HG02884 (cell line): ENCODE data around the gene MT1X.

Experiments
- ATAC-seq: cut with Tn5 transposase; IDR thresholded peaks from one replicate; pipeline ENCODE4 v1.9.1; 2021; ENCODE audit warnings: mild to moderate bottlenecking, moderate library complexity; ENCODE audit not compliant: unreplicated experiment

The MT1X gene

GRCh38 chr16:56681939-56682702 lies at the start of gene MT1X:
MT1X (plus strand) TSS chr16:56682470; CDS start chr16:56682541, 71 bp downstream.
- peak; percentile 95 for ATAC-seq

DNA sequence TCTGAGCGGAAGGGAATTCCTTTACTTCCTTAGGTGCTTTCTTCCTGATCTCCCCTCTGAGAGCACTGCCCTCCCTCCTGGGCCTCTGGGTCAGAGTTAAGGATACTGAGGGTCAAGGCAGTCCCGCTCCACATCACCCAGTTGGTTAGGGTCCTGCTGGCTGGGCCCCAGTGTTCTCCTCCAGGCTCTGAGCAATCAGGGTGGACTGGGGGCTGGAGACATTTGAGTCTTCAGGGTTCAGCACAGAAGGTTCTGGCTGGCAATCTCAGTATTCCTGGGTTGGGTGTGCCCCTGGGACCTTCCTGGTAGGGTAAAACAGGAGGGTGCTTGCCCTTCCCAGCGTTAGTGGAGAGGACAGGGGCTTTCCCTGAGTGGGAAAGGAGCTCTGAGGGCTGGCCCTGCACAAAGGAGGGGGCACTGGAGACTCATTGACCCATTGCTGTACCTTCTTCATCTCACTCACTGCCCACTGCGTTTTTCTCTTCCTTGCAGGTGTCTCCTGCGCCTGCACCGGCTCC lies 49.4 kb upstream of the MT1X start:
- no peak for ATAC-seq

- no peak for ATAC-seq
These were observed 48.7 kb upstream of the MT1X start for GRCh38 chr16:56633535-56633934.

DNA sequence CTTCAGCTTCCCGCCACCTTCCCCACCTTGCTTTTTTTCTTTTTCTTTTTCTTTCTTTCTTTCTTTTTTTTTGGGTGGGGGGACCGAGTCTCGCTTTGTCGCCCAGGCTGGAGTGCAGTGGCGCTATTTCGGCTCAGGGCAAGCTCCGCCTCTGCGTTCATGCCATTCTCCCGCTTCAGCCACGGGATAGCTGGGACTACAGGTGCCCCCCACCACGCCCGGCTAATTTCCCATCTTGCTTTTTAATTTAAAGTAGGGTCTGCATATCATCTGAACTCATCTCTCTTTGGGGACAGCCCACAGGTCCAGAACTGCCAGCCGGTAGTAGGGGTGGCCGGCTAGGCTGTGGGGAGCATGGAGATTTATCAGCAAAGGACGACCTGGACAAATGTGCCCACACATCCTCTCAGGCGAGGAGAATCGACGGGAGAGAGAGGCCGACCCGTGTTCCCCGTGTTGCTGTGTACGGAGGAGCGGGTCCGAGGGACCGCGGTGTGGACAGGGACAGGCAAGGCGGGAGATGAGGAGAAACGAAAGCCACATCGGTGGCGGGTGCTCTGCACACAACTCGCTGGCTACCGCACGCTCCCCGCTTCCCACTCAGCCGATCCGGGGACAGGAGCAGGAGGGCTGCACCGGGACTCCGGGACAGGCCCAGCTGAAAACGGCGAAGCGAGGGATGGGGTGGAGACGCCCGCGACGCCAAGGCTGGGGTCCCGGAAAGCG lies 47.4 kb upstream of the MT1X start:
- ATAC-seq = no peak

GRCh38 chr16:56635441-56635967 lies 46.8 kb upstream of the MT1X start:
- ATAC-seq = no peak

DNA sequence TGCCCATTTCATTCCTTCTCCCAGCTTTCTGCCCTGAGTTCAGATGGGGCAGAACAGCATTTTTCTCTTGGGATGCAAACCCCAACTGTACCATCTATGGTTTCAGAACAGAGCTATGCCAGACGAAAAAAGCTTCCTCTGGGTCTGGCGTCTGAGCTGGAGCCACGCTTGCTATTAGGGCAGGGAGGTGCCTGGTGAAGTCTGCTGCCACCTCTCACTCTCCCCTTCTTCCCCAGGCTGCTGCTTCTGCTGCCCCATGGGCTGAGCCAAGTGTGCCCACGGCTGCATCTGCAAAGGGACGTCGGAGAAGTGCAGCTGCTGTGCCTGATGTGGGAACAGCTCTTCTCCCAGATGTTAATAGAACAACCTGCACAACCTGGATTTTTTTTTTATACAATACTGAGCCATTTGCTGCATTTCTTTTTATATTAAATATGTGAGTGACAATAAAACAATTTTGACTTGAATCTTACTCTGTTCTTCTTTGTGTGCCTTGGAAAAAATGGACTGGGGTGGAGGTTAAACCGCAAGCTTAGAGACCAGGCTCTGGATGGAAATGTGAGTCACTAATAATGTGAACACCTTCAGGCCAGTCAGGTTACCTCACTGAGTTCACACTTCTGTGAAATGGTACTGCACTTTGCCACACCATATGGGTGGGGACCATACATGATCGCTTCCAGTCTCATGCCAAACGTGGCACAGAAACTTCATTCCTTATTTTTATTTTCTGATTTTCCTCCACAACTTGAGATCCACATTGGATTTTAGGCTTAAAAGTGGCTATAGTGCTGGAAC lies 45.5 kb upstream of the MT1X start:
- no peak for ATAC-seq

- no peak for ATAC-seq
These were observed 44.2 kb upstream of the MT1X start, which contains the start of gene MT1A for GRCh38 chr16:56637814-56638750. MT1A (plus strand) TSS chr16:56638666; CDS start chr16:56638739, 73 bp downstream.

- no peak for ATAC-seq
These were observed 43.2 kb upstream of the MT1X start for GRCh38 chr16:56639045-56639444.

- ATAC-seq = no peak
These were observed 42.2 kb upstream of the MT1X start for GRCh38 chr16:56640076-56640475.

- no peak for ATAC-seq
These were observed 41.1 kb upstream of the MT1X start for GRCh38 chr16:56641166-56641565.

DNA sequence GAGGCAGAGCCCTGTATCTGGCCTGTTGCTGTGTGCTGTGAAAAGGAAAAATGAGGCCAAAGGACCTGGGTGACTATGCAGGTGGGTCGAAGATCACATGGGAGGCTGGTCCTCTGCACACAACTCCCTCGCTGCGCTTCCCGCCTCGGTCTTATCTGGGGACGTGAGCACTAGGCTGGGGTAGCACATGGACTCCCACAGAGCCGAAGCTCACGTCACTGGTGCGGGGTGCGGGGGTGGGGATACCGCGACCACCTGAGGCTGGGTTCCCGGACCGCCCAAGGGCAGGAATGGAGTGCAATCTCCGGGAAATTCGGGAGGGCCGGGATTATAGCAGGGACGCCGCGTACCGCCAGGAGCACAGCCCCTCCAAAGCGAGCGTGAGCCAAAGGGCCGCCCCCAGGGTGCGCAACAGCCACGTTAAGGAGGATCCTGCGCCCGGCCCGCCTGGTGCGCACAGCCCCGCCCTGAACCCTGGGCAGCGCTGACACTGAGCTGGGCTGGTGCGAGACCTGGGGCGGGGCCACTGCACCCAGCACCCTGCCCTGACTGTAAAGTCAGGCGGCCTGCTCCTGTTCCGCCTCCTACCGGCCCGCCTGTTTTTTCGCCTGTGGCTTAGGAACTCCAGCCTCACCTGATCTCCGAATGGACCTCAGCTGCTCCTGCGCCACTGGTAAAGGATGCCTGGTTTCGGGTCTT lies 39.0 kb upstream of the MT1X start:
- ATAC-seq = no peak

GRCh38 chr16:56643833-56644232 lies 38.4 kb upstream of the MT1X start:
- no peak for ATAC-seq

DNA sequence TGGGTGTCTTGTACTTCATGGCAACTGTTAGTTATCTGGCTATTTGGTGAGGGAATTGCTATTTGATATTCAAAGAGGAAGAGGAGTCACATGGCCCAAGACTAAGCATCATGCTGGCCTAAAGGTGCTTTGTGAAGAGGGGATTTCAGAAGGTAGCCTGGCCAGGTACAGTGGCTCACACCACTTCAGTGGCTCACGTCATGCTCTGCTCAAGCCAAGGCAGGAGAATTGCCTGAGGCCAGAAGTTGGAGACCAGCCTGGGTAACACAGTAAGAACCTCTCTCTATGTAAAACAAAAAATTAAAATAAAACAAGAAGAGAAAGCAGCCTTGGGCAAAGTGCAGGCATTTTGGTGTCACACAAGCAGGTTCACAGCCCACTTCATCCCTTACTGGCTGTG lies 37.0 kb upstream of the MT1X start:
- no peak for ATAC-seq

- ATAC-seq = no peak
These were observed 36.4 kb upstream of the MT1X start for GRCh38 chr16:56645838-56646237.

DNA sequence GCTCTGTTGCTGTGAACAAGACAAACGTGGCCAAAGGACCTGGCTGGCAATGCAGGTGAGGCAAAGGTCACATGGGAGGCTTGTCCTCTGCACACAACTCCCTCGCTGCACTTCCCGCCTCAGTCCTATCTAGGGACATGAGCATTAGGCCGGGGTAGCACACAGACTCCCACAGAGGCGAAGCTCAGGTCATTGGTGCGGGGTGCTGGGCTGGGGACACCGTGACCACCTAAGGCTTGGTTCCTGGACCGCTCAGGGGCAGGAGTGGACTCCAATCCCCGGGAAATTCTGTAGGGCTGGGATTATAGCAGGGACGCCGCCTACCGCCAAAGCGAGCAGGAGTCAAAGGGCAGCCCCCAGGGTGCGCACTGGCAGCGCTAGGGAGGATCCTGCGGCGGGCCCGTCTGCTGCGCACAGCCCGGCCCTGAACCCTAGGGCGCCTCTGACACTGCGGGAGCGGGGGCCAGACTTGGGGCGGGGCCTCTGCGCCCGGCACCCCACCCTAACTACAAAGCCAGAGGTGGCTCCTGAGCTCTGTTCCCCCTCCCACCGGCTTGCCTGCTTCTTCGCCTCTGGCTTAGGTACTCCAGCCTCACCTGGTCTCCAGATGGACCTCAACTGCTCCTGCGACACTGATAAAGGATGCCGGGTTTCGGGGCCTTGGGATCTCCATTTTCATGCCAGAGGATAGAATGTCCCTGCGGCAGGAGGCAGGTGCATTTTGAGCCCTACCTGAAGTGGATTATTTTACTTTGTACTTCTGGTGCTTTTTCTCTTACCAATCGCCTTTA lies 34.4 kb upstream of the MT1X start:
- no peak for ATAC-seq

- no peak for ATAC-seq
These were observed 33.0 kb upstream of the MT1X start for GRCh38 chr16:56649271-56649670.

- no peak for ATAC-seq
These were observed 32.5 kb upstream of the MT1X start for GRCh38 chr16:56649820-56650219.

GRCh38 chr16:56651586-56651985 lies 30.7 kb upstream of the MT1X start, which contains the start of gene MT1B:
MT1B (plus strand) TSS chr16:56651886; CDS start chr16:56651954, 68 bp downstream.
- no peak for ATAC-seq
